Activated T-cell treated with anti-CD3 and anti-CD28 coated beads, Interleukin-2, amount 50 U/mL, for 72 hours (primary cell): Measurements from ENCODE around the gene UBXN11. TPM values are rescaled to one million over a fixed set of nuclear protein-coding genes. Genes with fewer than 3 reads are reported as not detected.
A peak's percentile ranks its signal among the peaks of the same experiment; 100 is the strongest.

Experiments used
- ATAC-seq, 2 donors: fragments of 150-1000 bp; cut with Tn5 transposase; replicated peaks in 1 of 2; 2 replicates each; pipeline ENCODE4 v1.10.0; 2021; ENCODE audit warnings: moderate library complexity in 2 of 2, mild to moderate bottlenecking in 1 of 2
- DNase-seq, 2 donors: peaks; one replicate each; pipeline ENCODE4 v3.0.0; 2021 to 2022; ENCODE audit warnings: mixed read lengths in 1 of 2
- H3K27ac Mint-ChIP-seq: one replicate; pipeline ENCODE4 v1.8.0; 2022; ENCODE audit warnings: mild to moderate bottlenecking, moderate library complexity, mixed read lengths
- H3K27me3 Mint-ChIP-seq: one replicate; pipeline ENCODE4 v1.8.0; 2022; ENCODE audit warnings: low read depth, mixed read lengths
- H3K36me3 Mint-ChIP-seq, 2 donors: one replicate each; pipeline ENCODE4 v1.8.0; 2022; ENCODE audit warnings: mixed read lengths in 2 of 2, mild to moderate bottlenecking in 1 of 2; ENCODE audit not compliant: insufficient read depth in 2 of 2
- H3K4me1 Mint-ChIP-seq: one replicate; pipeline ENCODE4 v1.8.0; 2022; ENCODE audit warnings: low read depth, mixed read lengths
- H3K4me3 Mint-ChIP-seq, 2 donors: one replicate each; pipeline ENCODE4 v1.8.0; 2022; ENCODE audit warnings: mild to moderate bottlenecking in 2 of 2, mixed read lengths in 2 of 2, moderate library complexity in 2 of 2
- H3K9me3 Mint-ChIP-seq, 2 donors: one replicate each; pipeline ENCODE4 v1.8.0; 2022; ENCODE audit warnings: mixed read lengths in 2 of 2
- total RNA-seq, 2 donors: library from RNA; stranded (reverse); gene quantifications; one replicate each; pipeline ENCODE4 v1.2.3, GENCODE V29; 2022

The UBXN11 gene
- total RNA-seq, 2 donors from 2014 or later, result 19.1 to 19.3 TPM

DNA sequence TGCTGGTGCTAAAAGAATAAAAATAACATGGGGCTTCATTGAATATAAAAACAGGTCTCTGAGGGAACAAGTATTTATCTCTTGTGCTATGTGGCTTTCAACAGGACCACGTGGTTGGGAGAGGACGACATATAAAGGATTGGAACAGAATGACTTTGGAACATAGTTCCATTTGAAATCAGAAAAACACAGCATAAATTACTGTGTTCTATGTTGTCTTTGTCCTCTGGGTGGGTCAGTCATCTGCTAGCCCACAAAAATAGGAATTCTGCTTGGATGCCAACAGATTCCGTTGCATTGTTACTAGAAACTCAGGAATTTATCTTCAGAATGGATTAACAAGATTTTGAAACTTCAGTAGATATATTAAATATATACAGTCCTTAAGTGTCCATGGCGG is 66.5 kb downstream of the UBXN11 start:
- H3K27ac Mint-ChIP-seq, result no peak overlapping the region
- H3K36me3 Mint-ChIP-seq, result peaks cover 0 to 11% of the 10 kb centered on the region in 2 donors
- no peaks in the 10 kb centered on the region for H3K9me3 Mint-ChIP-seq
- ATAC-seq (no peak), DNase-seq (no peak)
- H3K4me1 Mint-ChIP-seq, result peaks cover 30% of the 10 kb centered on the region
- H3K4me3 Mint-ChIP-seq, result no peak overlapping the region
- no peaks in the 10 kb centered on the region for H3K27me3 Mint-ChIP-seq

DNA sequence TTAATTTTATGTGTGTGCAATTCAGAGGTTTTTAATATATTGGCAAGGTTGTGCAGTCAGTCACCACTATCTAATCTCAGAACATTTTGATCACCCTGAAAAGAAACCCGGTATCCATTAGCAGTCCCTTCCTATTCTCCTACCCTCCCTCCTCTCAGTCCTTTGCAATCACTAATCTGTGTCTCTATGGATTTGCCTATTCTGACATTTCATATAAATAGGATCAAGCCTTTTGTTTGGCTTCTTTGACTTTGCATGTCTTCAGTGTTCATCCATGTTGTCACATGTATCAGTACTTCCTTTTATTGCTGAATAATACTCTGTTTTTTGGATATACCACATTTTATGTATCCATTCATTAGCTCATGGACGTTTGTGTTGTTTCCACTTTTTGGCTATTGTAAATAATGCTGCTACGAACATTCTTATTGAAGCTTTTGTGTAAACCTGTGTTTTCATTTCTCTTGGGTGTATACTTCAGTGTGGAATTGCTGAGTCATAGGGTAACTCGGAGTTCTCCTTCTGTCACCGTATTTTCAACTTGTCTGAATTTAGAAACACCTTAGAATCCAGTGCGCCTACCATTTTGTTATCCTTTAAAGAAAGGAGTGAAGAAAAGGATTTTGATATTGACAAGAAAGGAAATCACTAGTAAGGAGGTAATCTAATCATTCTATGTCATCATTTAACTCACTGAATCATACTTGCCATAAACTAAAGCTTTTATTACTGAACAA is 69.0 kb downstream of the UBXN11 start:
- Mint-ChIP-seq H3K27ac (peak overlapping the region; percentile 43), H3K36me3 (peaks cover 0 to 2% of the 10 kb centered on the region in 2 donors), H3K4me1 (peaks cover 36% of the 10 kb centered on the region), H3K4me3 (peak overlapping the region; percentile 41 to 96), H3K9me3 (no peaks in the 10 kb centered on the region), H3K27me3 (no peaks in the 10 kb centered on the region)
- ATAC-seq, result no peak
- DNase-seq, result no peak

DNA sequence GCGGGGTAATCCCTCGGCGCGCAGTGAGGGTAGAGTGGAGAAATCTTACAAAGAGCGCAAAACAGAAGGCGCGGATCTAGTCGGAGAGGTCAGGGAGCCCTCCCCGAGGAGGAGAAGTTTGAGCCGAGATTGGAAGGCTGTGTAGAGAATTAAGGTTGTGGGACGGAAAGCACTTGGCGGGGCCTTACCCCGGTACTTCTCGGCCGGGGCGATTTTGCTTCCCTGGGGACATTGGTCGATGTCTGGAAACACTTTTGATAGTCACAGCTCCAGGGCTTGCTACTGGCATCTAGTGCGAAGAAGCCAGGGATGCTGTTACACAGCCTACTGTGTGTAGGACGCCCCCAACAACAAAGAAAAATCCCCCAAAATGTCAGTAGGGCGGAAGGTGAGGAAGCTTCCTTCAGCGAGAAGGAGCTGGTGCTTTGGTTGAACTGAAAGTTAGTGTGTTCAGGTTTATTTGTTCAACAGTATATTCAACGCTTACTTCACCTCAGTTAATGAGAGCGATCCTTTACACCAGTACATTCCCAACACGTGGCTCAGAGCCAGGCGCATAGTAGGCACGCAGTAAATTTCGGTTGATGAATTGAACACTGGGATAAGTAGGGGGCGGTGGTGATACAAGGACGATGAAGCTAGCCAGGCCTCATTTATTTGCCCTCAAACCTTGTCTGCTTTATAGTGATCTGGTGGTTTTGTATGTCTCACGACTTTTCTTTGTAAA is 71.6 kb downstream of the UBXN11 start:
- Mint-ChIP-seq H3K27me3 (no peaks in the 10 kb centered on the region), H3K36me3 (peaks cover 0 to 2% of the 10 kb centered on the region in 2 donors), H3K9me3 (no peaks in the 10 kb centered on the region), H3K27ac (peak overlapping the region; percentile 96), H3K4me1 (peaks cover 36% of the 10 kb centered on the region), H3K4me3 (peak overlapping the region; percentile 96 to 99)
- DNase-seq (peak in 1 of 2 donors; percentile 15), ATAC-seq (no peak)

DNA sequence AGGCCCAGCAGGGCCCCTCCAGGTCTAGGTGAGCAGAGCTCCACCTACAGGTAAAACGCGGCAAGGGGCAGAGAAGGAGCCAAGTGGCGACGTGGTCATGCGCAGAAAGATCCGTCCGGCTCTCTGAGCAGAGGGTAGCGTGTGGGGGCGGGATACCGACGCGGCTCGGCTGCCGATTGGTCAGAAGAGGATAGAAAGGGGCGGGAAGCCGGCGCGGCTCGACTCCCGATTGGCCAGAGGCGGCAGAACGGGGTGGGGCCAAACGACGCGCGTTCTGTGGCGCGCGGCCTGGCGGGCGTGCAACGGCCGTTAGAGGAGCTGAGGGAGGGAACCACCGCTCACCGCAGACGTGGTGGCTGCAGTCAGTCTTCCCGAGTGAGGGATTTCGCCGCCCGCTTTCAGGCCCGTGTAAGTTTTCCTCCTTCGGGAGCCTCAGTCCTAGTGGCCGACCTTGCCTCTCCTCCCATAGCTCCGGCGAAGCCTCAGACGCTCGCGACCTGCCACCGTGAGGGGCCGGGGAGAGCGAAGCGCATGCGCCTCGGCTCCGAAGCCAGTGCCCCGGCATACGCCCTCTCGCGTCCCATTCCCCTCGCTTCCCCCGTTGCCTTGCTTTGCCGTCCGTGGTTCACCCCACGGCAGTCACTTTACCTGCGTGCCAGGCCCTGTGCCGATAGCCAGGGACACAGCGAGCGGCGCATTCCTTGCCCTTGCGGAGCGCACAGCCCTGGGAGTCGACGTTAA is 72.4 kb downstream of the UBXN11 start, which contains the start of gene CEP85:
Gene CEP85, plus strand, starts transcription at position 298 of the 741 bp plus-strand sequence. CDS start 5,584 bp downstream, outside the sequence.
- peak; percentile 95 for ATAC-seq
- Mint-ChIP-seq H3K9me3 (no peaks in the 10 kb centered on the region), H3K27me3 (no peaks in the 10 kb centered on the region), H3K27ac (peak within 1 kb of the TSS; percentile 96), H3K4me1 (peaks cover 36% of the 10 kb centered on the region), H3K36me3 (peaks cover 0 to 2% of the 10 kb centered on the region in 2 donors), H3K4me3 (peak within 1 kb of the TSS; percentile 96 to 99)
- peak; percentile 99 for DNase-seq

Other genes starting within 250 kb of the UBXN11 start
- under 1 TPM in 1 of 2 donors, not detected in 1; 0.35 TPM for gene TRIM63, start 239.0 kb downstream of the UBXN11 start, total RNA-seq
- 10 to 100 TPM; 17.9 to 22.5 TPM for gene PDIK1L, start 194.8 kb downstream of the UBXN11 start, total RNA-seq
- not detected for gene FAM110D, start 147.6 kb downstream of the UBXN11 start, total RNA-seq
- not detected for gene C1orf232, start 137.7 kb downstream of the UBXN11 start, total RNA-seq
- gene ZNF593, start 136.7 kb downstream of the UBXN11 start, total RNA-seq, result 10 to 100 TPM; 34.1 to 42.4 TPM
- not detected for gene ZNF593OS, start 134.8 kb downstream of the UBXN11 start, total RNA-seq
- 1 to 10 TPM; 1.1 to 5.0 TPM for gene CNKSR1, start 129.1 kb downstream of the UBXN11 start, total RNA-seq
- gene CATSPER4, start 116.0 kb downstream of the UBXN11 start, total RNA-seq, result under 1 TPM in 1 of 2 donors, not detected in 1; 0.19 TPM
- 10 to 100 TPM; 30.8 to 34.6 TPM for gene CEP85, start 72.4 kb downstream of the UBXN11 start, total RNA-seq
- gene SH3BGRL3, start 26.6 kb downstream of the UBXN11 start, total RNA-seq, result 100 to 1,000 TPM; 148 to 165 TPM
- 100 to 1,000 TPM; 213 to 245 TPM for gene CD52, start 11.3 kb upstream of the UBXN11 start, total RNA-seq
- 1 to 10 TPM; 1.6 to 2.3 TPM for gene CRYBG2, start 47.5 kb upstream of the UBXN11 start, total RNA-seq
- under 1 TPM in 1 of 2 donors, not detected in 1; 0.25 TPM for gene ZNF683, start 66.1 kb upstream of the UBXN11 start, total RNA-seq
- gene LIN28A, start 104.2 kb upstream of the UBXN11 start, total RNA-seq, result not detected
- 10 to 100 TPM; 39.5 to 43.6 TPM for gene DHDDS, start 125.7 kb upstream of the UBXN11 start, total RNA-seq
- 100 to 1,000 TPM; 434 to 439 TPM for gene HMGN2, start 165.8 kb upstream of the UBXN11 start, total RNA-seq
- 100 to 1,000 TPM; 154 to 163 TPM for gene RPS6KA1, start 223.1 kb upstream of the UBXN11 start, total RNA-seq